Amniotic stem cell (primary cell): Measurements from ENCODE around the gene KPRP.

Experiments used
- DNase-seq: peaks from one replicate; lab custom pipeline; 2025; lab: John Stamatoyannopoulos, UW

Gene KPRP

GRCh38 chr1:152757747-152758146 lies at the start of gene KPRP:
KPRP (plus strand) TSS chr1:152758025; CDS start chr1:152759589, 1,564 bp downstream.
- no peak for DNase-seq

GRCh38 chr1:152718238-152718637 lies 39.6 kb upstream of the KPRP start:
- no peak for DNase-seq

- DNase-seq, result no peak
Measured at GRCh38 chr1:152725261-152725660, 32.6 kb upstream of the KPRP start.

- no peak for DNase-seq
Measured at GRCh38 chr1:152728986-152729385, 28.8 kb upstream of the KPRP start.

GRCh38 chr1:152735648-152736047 lies 22.2 kb upstream of the KPRP start:
- DNase-seq, result no peak

- DNase-seq, result no peak
Measured at GRCh38 chr1:152737997-152738396, 19.8 kb upstream of the KPRP start.

GRCh38 chr1:152739841-152740240 lies 18.0 kb upstream of the KPRP start:
- no peak for DNase-seq

GRCh38 chr1:152741656-152742055 lies 16.2 kb upstream of the KPRP start:
- DNase-seq, result no peak

GRCh38 chr1:152743371-152744145 lies 14.3 kb upstream of the KPRP start:
- DNase-seq, result no peak

- no peak for DNase-seq
Measured at GRCh38 chr1:152745289-152745704, 12.5 kb upstream of the KPRP start.

GRCh38 chr1:152745765-152746444 lies 11.9 kb upstream of the KPRP start:
- no peak for DNase-seq

- no peak for DNase-seq
Measured at GRCh38 chr1:152747831-152748230, 10.0 kb upstream of the KPRP start.

- DNase-seq, result no peak
Measured at GRCh38 chr1:152752225-152752624, 5.6 kb upstream of the KPRP start.

- DNase-seq, result no peak
Measured at GRCh38 chr1:152753586-152753985, 4.2 kb upstream of the KPRP start.

GRCh38 chr1:152756872-152757271 lies 953 bp upstream of the KPRP start:
- no peak for DNase-seq

- DNase-seq, result no peak
Measured at GRCh38 chr1:152758636-152759035, 811 bp downstream of the KPRP start.

GRCh38 chr1:152759453-152760173 lies 1.8 kb downstream of the KPRP start:
- DNase-seq, result no peak

- DNase-seq, result no peak
Measured at GRCh38 chr1:152760551-152761190, 2.8 kb downstream of the KPRP start.

- no peak for DNase-seq
Measured at GRCh38 chr1:152761609-152762213, 3.9 kb downstream of the KPRP start.

- no peak for DNase-seq
Measured at GRCh38 chr1:152768847-152769533, 11.2 kb downstream of the KPRP start.

GRCh38 chr1:152770411-152770810 lies 12.6 kb downstream of the KPRP start:
- DNase-seq, result no peak
